Measurements from ENCODE around the gene FOXJ2. TPM values are rescaled to one million over a fixed set of nuclear protein-coding genes. Genes with fewer than 3 reads are reported as not detected.

FOXJ2 gene
- total and polyA plus RNA-seq, 7 experiments from 2014 or later, result 11.2 to 30.2 (median 24.0) TPM

DNA sequence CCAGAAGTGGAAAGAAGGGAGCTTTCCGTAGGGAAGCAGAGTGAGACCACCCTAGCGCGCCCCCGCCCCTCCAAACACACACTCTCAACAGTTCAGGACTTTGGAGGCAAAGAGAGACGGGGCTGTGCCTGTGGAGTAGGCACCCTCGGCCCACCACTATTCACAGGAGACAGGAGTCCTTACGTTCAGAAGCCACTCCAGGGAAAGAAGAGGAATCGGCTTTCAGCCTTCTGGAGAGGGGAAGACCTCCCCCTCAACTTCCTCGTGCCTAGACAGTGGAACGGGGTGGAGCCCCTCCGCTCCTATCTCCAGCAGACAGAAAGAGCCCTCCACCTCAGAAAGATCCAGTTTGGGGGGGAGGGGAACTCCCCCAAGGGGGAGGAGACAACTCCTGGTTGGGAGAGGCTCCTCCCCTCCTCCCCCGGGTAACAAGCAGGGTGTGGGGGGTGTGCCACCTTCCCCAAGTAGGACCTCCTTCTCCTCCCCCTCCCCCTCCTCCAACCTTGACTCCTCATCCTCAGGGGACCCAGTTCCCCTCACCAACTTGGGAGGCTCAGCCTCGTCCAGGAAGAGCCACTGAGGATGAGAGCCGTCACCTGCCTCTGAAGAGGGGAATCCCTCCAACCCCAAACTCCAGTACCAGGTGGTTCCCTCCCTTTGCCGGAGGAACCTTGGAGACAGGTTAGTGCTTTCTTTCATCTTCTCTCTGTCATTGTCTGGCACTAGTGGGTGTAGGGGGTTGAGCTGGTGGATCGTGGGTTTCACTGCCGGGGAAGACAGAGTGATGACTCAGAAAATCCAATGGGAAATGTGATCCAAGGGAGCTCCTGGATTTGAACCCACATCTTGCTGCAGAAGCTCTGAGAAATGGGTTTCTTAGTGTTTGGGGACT is 883 bp downstream of the FOXJ2 start:
- DNase-seq (peak in 5 of 9 donors; percentile 22 to 74 (median 39)), ATAC-seq (peak; percentile 14)
- H3K4me3 ChIP-seq (ENCODE audit: low read length), result peak overlapping the region; percentile 88
- H3K9me3 ChIP-seq (ENCODE audit: control insufficient read depth in 2 of 3, low read length in 3 of 3), result no peaks in the 10 kb centered on the region
- no peaks in the 10 kb centered on the region for H3K9me3 Mint-ChIP-seq
- H3K27ac ChIP-seq (ENCODE audit: low read depth, low read length), result peak overlapping the region; percentile 100
- ChIA-PET POLR2A (interaction anchor here (0.5 to 16.4 kb wide), 8 partner anchors 11 to 207 kb away, joined by 3 to 178 read pairs (median 5); partner anchors contain the start of genes NECAP1 and SLC2A3), CTCF (interaction anchor here (0.7 to 2.0 kb wide), 5 partner anchors 11 to 44 kb away, joined by 3 to 14 read pairs (median 4); no protein-coding TSS in a partner anchor)
- H3K36me3 Mint-ChIP-seq, result peaks cover 0 to 6% (median 0%) of the 10 kb centered on the region in 5 donors
- no peaks in the 10 kb centered on the region for H3K27me3 ChIP-seq (ENCODE audit: control insufficient read depth in 2 of 2, insufficient read depth in 2 of 2, low read length in 2 of 2)
- peak overlapping the region; percentile 46 to 97 (median 81) for H3K27ac Mint-ChIP-seq
- H3K4me3 Mint-ChIP-seq, result peak overlapping the region; percentile 71 to 94 (median 91)
- intact Hi-C loops (cut with micrococcal nuclease), result loop anchor here (1.0 to 5.0 kb wide), 3 partner anchors 7 to 845 kb away; partner anchors contain the start of genes PEX5 (in 1 of the 2) and RIMKLB (in 1 of the 2)
- peaks cover 54 to 67% (median 58%) of the 10 kb centered on the region in 7 donors for H3K4me1 Mint-ChIP-seq
- peaks cover 0 to 6% (median 0%) of the 10 kb centered on the region in 3 experiments for H3K36me3 ChIP-seq (ENCODE audit: control insufficient read depth in 2 of 3, insufficient read depth in 3 of 3, low read length in 3 of 3)
- peaks cover 49 to 50% of the 10 kb centered on the region in 2 donors for H3K4me1 ChIP-seq (ENCODE audit: control insufficient read depth in 2 of 2, insufficient read depth in 2 of 2, low read length in 2 of 2)
- peaks cover 0 to 2% (median 0%) of the 10 kb centered on the region in 5 donors for H3K27me3 Mint-ChIP-seq

DNA sequence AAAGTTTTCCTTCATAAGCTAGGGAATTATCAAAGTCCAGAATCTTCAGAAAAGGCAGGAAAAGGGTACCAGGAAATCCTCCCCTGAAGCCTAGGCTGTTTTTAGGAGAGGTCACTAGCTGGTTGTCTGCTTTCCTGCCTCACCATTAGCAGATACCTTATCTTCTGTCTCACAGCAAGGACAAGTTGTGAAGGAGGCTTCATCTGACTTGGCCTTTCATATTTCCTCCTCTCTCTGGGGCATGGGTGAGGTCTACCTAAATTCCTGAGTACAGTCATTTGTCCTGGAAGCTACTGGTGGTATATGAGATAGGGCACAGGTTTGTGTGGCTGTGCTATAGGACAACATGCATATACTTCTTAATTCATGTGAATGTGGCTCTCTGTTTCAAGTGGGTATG is 2.3 kb downstream of the FOXJ2 start:
- H3K4me1 ChIP-seq (ENCODE audit: control insufficient read depth in 2 of 2, insufficient read depth in 2 of 2, low read length in 2 of 2), result peaks cover 53 to 60% of the 10 kb centered on the region in 2 donors
- Mint-ChIP-seq H3K27me3 (peaks cover 0 to 2% (median 0%) of the 10 kb centered on the region in 5 donors), H3K27ac (peak overlapping the region; percentile 46 to 97 (median 79)), H3K4me1 (peaks cover 64 to 81% (median 70%) of the 10 kb centered on the region in 7 donors), H3K4me3 (peak overlapping the region; percentile 71 to 94 (median 91)), H3K36me3 (peaks cover 0 to 8% (median 0%) of the 10 kb centered on the region in 5 donors), H3K9me3 (no peaks in the 10 kb centered on the region)
- ChIA-PET CTCF (interaction anchor here (1.0 to 2.0 kb wide), 6 partner anchors 9 to 102 kb away, joined by 3 to 14 read pairs (median 4); no protein-coding TSS in a partner anchor), POLR2A (interaction anchor here (1.1 to 16.4 kb wide), 4 partner anchors 7 to 102 kb away, joined by 3 to 178 read pairs (median 35); partner anchors contain the start of genes NECAP1 and SLC2A3)
- H3K36me3 ChIP-seq (ENCODE audit: control insufficient read depth in 2 of 3, insufficient read depth in 3 of 3, low read length in 3 of 3), result peaks cover 0 to 11% (median under 1%) of the 10 kb centered on the region in 3 experiments
- ATAC-seq (no peak), DNase-seq (no peak)
- H3K9me3 ChIP-seq (ENCODE audit: control insufficient read depth in 2 of 3, low read length in 3 of 3), result no peaks in the 10 kb centered on the region
- intact Hi-C loops (cut with micrococcal nuclease), result loop anchor here (1.0 to 5.0 kb wide), 2 partner anchors 9 to 662 kb away; partner anchors contain the start of gene RIMKLB (in 1 of the 2)
- no peaks in the 10 kb centered on the region for H3K27me3 ChIP-seq (ENCODE audit: control insufficient read depth in 2 of 2, insufficient read depth in 2 of 2, low read length in 2 of 2)
- peak overlapping the region; percentile 100 for H3K27ac ChIP-seq (ENCODE audit: low read depth, low read length)
- no peak overlapping the region for H3K4me3 ChIP-seq (ENCODE audit: low read length)

DNA sequence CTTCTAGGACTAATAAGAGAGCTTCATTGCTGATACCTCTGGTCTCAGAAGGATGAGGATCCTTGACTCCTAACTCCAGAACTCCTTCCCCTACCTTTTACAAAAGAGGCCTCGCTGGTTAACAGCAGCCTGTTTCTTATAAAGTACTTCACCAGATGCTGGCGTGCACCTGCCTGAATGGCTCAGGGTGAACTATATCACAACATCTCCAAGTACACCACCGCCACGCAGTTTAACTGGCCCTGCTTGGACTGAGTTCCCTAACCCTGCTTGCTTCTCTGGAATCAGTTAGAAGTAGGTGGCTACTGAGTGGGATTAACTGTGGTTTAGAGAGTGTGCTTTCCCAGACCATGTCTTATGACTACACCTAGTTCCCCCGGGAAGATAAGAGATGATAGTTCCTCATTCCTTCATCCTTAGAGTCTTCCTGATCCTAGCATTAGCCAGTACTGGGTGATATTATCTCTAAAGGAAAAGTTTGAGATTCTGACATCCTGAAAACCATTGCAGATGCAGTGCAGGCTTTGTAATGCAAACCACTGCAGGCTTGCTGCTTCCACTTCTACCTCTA is 3.0 kb downstream of the FOXJ2 start:
- Mint-ChIP-seq H3K27ac (peak overlapping the region in 7 of 9 donors; percentile 69 to 97 (median 91)), H3K4me1 (peaks cover 64 to 80% (median 73%) of the 10 kb centered on the region in 7 donors), H3K9me3 (no peaks in the 10 kb centered on the region), H3K4me3 (peak overlapping the region in 9 of 10 donors; percentile 71 to 94 (median 90)), H3K36me3 (peaks cover 0 to 8% (median 0%) of the 10 kb centered on the region in 5 donors), H3K27me3 (no peaks in the 10 kb centered on the region)
- POLR2A ChIA-PET, result interaction anchor here (1.4 to 16.4 kb wide), 4 partner anchors 8 to 100 kb away, joined by 4 to 178 read pairs (median 30); partner anchors contain the start of genes NECAP1 and SLC2A3
- Histone ChIP-seq H3K27me3 (ENCODE audit: control insufficient read depth in 2 of 2, insufficient read depth in 2 of 2, low read length in 2 of 2) (no peaks in the 10 kb centered on the region), H3K9me3 (ENCODE audit: control insufficient read depth in 2 of 3, low read length in 3 of 3) (no peaks in the 10 kb centered on the region), H3K36me3 (ENCODE audit: control insufficient read depth in 2 of 3, insufficient read depth in 3 of 3, low read length in 3 of 3) (peaks cover 0 to 19% (median 5%) of the 10 kb centered on the region in 3 experiments), H3K4me3 (ENCODE audit: low read length) (no peak overlapping the region), H3K27ac (ENCODE audit: low read depth, low read length) (peak overlapping the region; percentile 100), H3K4me1 (ENCODE audit: control insufficient read depth in 2 of 2, insufficient read depth in 2 of 2, low read length in 2 of 2) (peaks cover 53 to 60% of the 10 kb centered on the region in 2 donors)
- CTCF ChIA-PET, result interaction anchor here (1.6 to 2.5 kb wide), 4 partner anchors 9 to 102 kb away, joined by 4 to 14 read pairs (median 8); no protein-coding TSS in a partner anchor
- no peak for ATAC-seq
- no peak for DNase-seq
- intact Hi-C loops (cut with micrococcal nuclease), result no loop called here

DNA sequence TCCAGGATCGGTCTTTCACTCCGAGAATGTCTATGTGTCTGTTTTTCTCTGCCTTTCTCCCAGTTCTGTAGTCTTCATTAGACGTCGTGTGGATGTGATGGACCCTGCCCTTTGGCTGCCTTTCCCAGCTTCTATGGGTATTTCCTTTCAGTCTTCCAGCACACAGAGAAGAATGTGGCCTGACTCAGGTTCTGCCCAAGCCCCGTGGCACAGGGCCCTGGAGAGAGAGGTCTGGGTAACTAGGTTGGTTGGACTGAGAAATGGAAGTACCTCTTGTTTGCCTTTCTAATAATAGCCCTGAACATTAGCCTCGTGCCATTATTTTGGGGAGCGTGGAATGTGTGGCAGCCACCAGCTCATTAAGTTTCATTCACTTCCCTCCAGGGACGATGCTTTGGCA is 3.8 kb downstream of the FOXJ2 start:
- peak overlapping the region in 9 of 10 donors; percentile 33 to 93 (median 85) for H3K4me3 Mint-ChIP-seq
- POLR2A ChIA-PET, result interaction anchor here (1.4 to 16.4 kb wide), 4 partner anchors 9 to 100 kb away, joined by 4 to 178 read pairs (median 30); partner anchors contain the start of genes NECAP1 and SLC2A3
- peaks cover 53 to 60% of the 10 kb centered on the region in 2 donors for H3K4me1 ChIP-seq (ENCODE audit: control insufficient read depth in 2 of 2, insufficient read depth in 2 of 2, low read length in 2 of 2)
- H3K27ac ChIP-seq (ENCODE audit: low read depth, low read length), result peak overlapping the region; percentile 62
- H3K36me3 ChIP-seq (ENCODE audit: control insufficient read depth in 2 of 3, insufficient read depth in 3 of 3, low read length in 3 of 3), result peaks cover 0 to 27% (median 5%) of the 10 kb centered on the region in 3 experiments
- peaks cover 0 to 9% (median 4%) of the 10 kb centered on the region in 5 donors for H3K36me3 Mint-ChIP-seq
- H3K4me3 ChIP-seq (ENCODE audit: low read length), result no peak overlapping the region
- H3K9me3 ChIP-seq (ENCODE audit: control insufficient read depth in 2 of 3, low read length in 3 of 3), result no peaks in the 10 kb centered on the region
- H3K9me3 Mint-ChIP-seq, result no peaks in the 10 kb centered on the region
- intact Hi-C loops (cut with micrococcal nuclease), result no loop called here
- peaks cover 64 to 77% (median 73%) of the 10 kb centered on the region in 7 donors for H3K4me1 Mint-ChIP-seq
- ATAC-seq (no peak), DNase-seq (no peak)
- H3K27ac Mint-ChIP-seq, result peak overlapping the region in 7 of 9 donors; percentile 69 to 97 (median 87)
- CTCF ChIA-PET, result interaction anchor here (1.6 to 2.5 kb wide), 3 partner anchors 10 to 103 kb away, joined by 4 to 10 read pairs (median 5); no protein-coding TSS in a partner anchor
- no peaks in the 10 kb centered on the region for H3K27me3 ChIP-seq (ENCODE audit: control insufficient read depth in 2 of 2, insufficient read depth in 2 of 2, low read length in 2 of 2)
- no peaks in the 10 kb centered on the region for H3K27me3 Mint-ChIP-seq

DNA sequence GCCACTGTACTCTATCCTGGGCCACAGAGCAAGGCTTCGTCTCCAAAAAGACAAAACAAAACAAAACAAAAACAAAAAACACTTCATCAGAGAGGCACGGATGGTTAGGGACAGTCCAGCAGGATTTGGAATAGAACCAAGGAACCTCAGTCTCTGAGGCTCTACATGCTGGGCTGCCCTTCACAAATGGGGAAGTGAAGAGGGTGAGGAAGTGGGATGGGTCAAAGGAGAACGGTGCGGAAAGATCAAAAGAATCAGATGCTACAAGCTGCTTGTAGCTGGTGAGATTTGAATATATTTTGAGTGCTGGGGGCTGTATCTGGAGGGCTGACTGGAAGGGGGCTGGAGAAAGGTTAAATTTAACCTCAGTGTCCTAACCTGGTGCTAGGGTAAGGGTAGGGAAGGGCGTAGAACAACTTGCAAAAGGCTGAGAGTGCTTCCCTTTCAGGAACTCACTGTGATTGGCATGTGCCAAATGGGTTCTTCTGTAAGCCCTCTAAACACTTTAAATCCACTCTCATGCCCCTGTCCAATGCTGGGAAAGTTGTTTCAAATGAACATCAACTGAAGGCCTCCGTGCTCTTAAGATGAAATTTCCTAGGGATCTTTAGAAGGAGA is 4.6 kb downstream of the FOXJ2 start:
- no peaks in the 10 kb centered on the region for H3K9me3 Mint-ChIP-seq
- ChIA-PET CTCF (interaction anchor here (1.2 to 2.7 kb wide), 4 partner anchors 9 to 104 kb away, joined by 5 to 14 read pairs (median 11); no protein-coding TSS in a partner anchor), POLR2A (interaction anchor here (1.3 to 16.4 kb wide), 7 partner anchors 9 to 101 kb away, joined by 3 to 178 read pairs (median 7); partner anchors contain the start of genes NECAP1 and SLC2A3)
- peak overlapping the region; percentile 62 for H3K27ac ChIP-seq (ENCODE audit: low read depth, low read length)
- peaks cover 50 to 60% of the 10 kb centered on the region in 2 donors for H3K4me1 ChIP-seq (ENCODE audit: control insufficient read depth in 2 of 2, insufficient read depth in 2 of 2, low read length in 2 of 2)
- H3K27me3 Mint-ChIP-seq, result no peaks in the 10 kb centered on the region
- H3K36me3 Mint-ChIP-seq, result peaks cover 0 to 13% (median 4%) of the 10 kb centered on the region in 5 donors
- intact Hi-C loops (cut with micrococcal nuclease), result no loop called here
- peaks cover 0 to 35% (median 10%) of the 10 kb centered on the region in 3 experiments for H3K36me3 ChIP-seq (ENCODE audit: control insufficient read depth in 2 of 3, insufficient read depth in 3 of 3, low read length in 3 of 3)
- peak overlapping the region; percentile 6 to 87 (median 69) for H3K27ac Mint-ChIP-seq
- DNase-seq (no peak), ATAC-seq (no peak)
- H3K27me3 ChIP-seq (ENCODE audit: control insufficient read depth in 2 of 2, insufficient read depth in 2 of 2, low read length in 2 of 2), result no peaks in the 10 kb centered on the region
- H3K9me3 ChIP-seq (ENCODE audit: control insufficient read depth in 2 of 3, low read length in 3 of 3), result no peaks in the 10 kb centered on the region
- peak overlapping the region; percentile 57 to 90 (median 74) for H3K4me3 Mint-ChIP-seq
- peaks cover 60 to 72% (median 66%) of the 10 kb centered on the region in 7 donors for H3K4me1 Mint-ChIP-seq
- peak overlapping the region; percentile 22 for H3K4me3 ChIP-seq (ENCODE audit: low read length)

All from naive thymus-derived CD4-positive, alpha-beta T cell (primary cell).